ENCODE measurements around the gene NR2C1.

- TF ChIP-seq CTCF (IDR thresholded peaks at IDR 0.05) (no peak), POLR2A (IDR thresholded peaks at IDR 0.05) (no peak), EP300 (IDR thresholded peaks at IDR 0.05) (no peak)
These were observed 100.2 kb downstream of the NR2C1 start for GRCh38 chr12:94973221-94973620.
